HG02642 (cell line): ENCODE results near the gene ADGRL3.
"Not testable (repeated sequence)": the region's sequence is repeated elsewhere in the genome, so short reads cannot be mapped to it uniquely, and the experiment has no call there.

Source experiments
- ATAC-seq: cut with Tn5 transposase; IDR thresholded peaks from one replicate; pipeline ENCODE4 v1.9.1; 2021; ENCODE audit warnings: mild to moderate bottlenecking; ENCODE audit not compliant: unreplicated experiment, poor library complexity

Gene ADGRL3

GRCh38 chr4:61335241-61335763 is 135.2 kb downstream of the ADGRL3 start:
- ATAC-seq, result no peak

- no peak for ATAC-seq
Observed at GRCh38 chr4:61336488-61336887, 136.4 kb downstream of the ADGRL3 start.

GRCh38 chr4:61336916-61337315 is 136.8 kb downstream of the ADGRL3 start:
- ATAC-seq, result no peak

GRCh38 chr4:61342061-61342460 is 141.9 kb downstream of the ADGRL3 start:
- no peak for ATAC-seq

- no peak for ATAC-seq
Observed at GRCh38 chr4:61350932-61351331, 150.8 kb downstream of the ADGRL3 start.

- no peak for ATAC-seq
Observed at GRCh38 chr4:61356696-61357095, 156.6 kb downstream of the ADGRL3 start.

- no peak for ATAC-seq
Observed at GRCh38 chr4:61359301-61359700, 159.2 kb downstream of the ADGRL3 start.

- not testable (repeated sequence) for ATAC-seq
Observed at GRCh38 chr4:61372817-61373216, 172.7 kb downstream of the ADGRL3 start.

GRCh38 chr4:61373901-61374440 is 173.8 kb downstream of the ADGRL3 start:
- ATAC-seq, result no peak

- no peak for ATAC-seq
Observed at GRCh38 chr4:61374447-61374891, 174.3 kb downstream of the ADGRL3 start.

- ATAC-seq, result no peak
Observed at GRCh38 chr4:61375301-61375700, 175.2 kb downstream of the ADGRL3 start.

GRCh38 chr4:61376301-61376700 is 176.2 kb downstream of the ADGRL3 start:
- no peak for ATAC-seq

- no peak for ATAC-seq
Observed at GRCh38 chr4:61379406-61379805, 179.3 kb downstream of the ADGRL3 start.

GRCh38 chr4:61380865-61381264 is 180.7 kb downstream of the ADGRL3 start:
- ATAC-seq, result no peak

- no peak for ATAC-seq
Observed at GRCh38 chr4:61385256-61385655, 185.1 kb downstream of the ADGRL3 start.

GRCh38 chr4:61387372-61387771 is 187.2 kb downstream of the ADGRL3 start:
- ATAC-seq, result not testable (repeated sequence)

GRCh38 chr4:61389640-61390039 is 189.5 kb downstream of the ADGRL3 start:
- ATAC-seq, result no peak

- no peak for ATAC-seq
Observed at GRCh38 chr4:61395754-61396153, 195.6 kb downstream of the ADGRL3 start.

- no peak for ATAC-seq
Observed at GRCh38 chr4:61397174-61397573, 197.0 kb downstream of the ADGRL3 start.

- no peak for ATAC-seq
Observed at GRCh38 chr4:61400439-61401038, 200.4 kb downstream of the ADGRL3 start.

- ATAC-seq, result no peak
Observed at GRCh38 chr4:61401771-61402170, 201.6 kb downstream of the ADGRL3 start.

GRCh38 chr4:61405307-61405706 is 205.2 kb downstream of the ADGRL3 start:
- ATAC-seq, result no peak
